Calu3 (cell line): Measurements from ENCODE around the gene RIMBP2. TPM values are rescaled to one million over a fixed set of nuclear protein-coding genes. Genes with fewer than 3 reads are reported as not detected.

Experiments
- BruUV-seq: library from RNA; stranded (reverse); fragments of 400-500 nt; replicated peaks from 2 replicates; lab custom pipeline; 2021; lab: Mats Ljungman, UMichigan
- CTCF ChIA-PET: fragments of 300-600 bp; sonication (Branson Sonifier 250); formaldehyde crosslinking; loops from one replicate; lab custom pipeline; 2022; ENCODE audit warnings: antibody characterized with exemption; lab: Charles Lee
- DNase-seq: peaks from one replicate; pipeline ENCODE4 v3.0.0; 2022
- H3K27ac Mint-ChIP-seq: one replicate; pipeline ENCODE4 v1.8.0; 2022; ENCODE audit warnings: mixed read lengths; ENCODE audit not compliant: unreplicated experiment
- H3K27me3 Mint-ChIP-seq: one replicate; pipeline ENCODE4 v1.8.0; 2022; ENCODE audit warnings: mixed read lengths; ENCODE audit not compliant: unreplicated experiment
- H3K36me3 Mint-ChIP-seq: one replicate; pipeline ENCODE4 v1.8.0; 2022; ENCODE audit warnings: mild to moderate bottlenecking, moderate library complexity, mixed read lengths; ENCODE audit not compliant: insufficient read depth, unreplicated experiment
- H3K4me1 Mint-ChIP-seq: one replicate; pipeline ENCODE4 v1.8.0; 2022; ENCODE audit warnings: mild to moderate bottlenecking, low read depth, mixed read lengths; ENCODE audit not compliant: unreplicated experiment
- H3K4me3 Mint-ChIP-seq: one replicate; pipeline ENCODE4 v1.8.0; 2022; ENCODE audit warnings: mild to moderate bottlenecking, low read depth, moderate library complexity, mixed read lengths; ENCODE audit not compliant: unreplicated experiment
- H3K9me3 Mint-ChIP-seq: one replicate; pipeline ENCODE4 v1.8.0; 2022; ENCODE audit warnings: low read depth, mixed read lengths; ENCODE audit not compliant: unreplicated experiment
- CTCF ChIP-seq: fragments of 200-600 bp; IDR thresholded peaks from one replicate; pipeline ENCODE4 v1.8.0; 2022; ENCODE audit warnings: antibody characterized with exemption; ENCODE audit not compliant: unreplicated experiment
- intact Hi-C: fragments of 100-400 bp; cut with micrococcal nuclease; formaldehyde crosslinking; loops from one replicate; pipeline ENCODE4 v1.10.0; 2022; ENCODE audit not compliant: unreplicated experiment
- total RNA-seq: library from RNA; stranded (reverse); gene quantifications from 2 replicates; pipeline ENCODE4 v1.2.3, GENCODE V29; 2022

Gene RIMBP2
- total RNA-seq, 1 experiment from 2014 or later: 6.1 TPM

- intact Hi-C loops: no loop called here
- no TSS peak for BruUV-seq
- DNase-seq: no peak
- Mint-ChIP-seq H3K27ac (no peak overlapping the region), H3K27me3 (no peaks in the 10 kb centered on the region), H3K36me3 (no peaks in the 10 kb centered on the region), H3K4me3 (no peak overlapping the region), H3K4me1 (no peaks in the 10 kb centered on the region), H3K9me3 (peaks cover 24% of the 10 kb centered on the region)
- CTCF ChIA-PET: no interaction called here
- TF ChIP-seq CTCF: no peak
These were observed 218.1 kb downstream of the RIMBP2 start for GRCh38 chr12:130497991-130498390.

- CTCF ChIA-PET: no interaction called here
- peaks cover 21% of the 10 kb centered on the region for H3K9me3 Mint-ChIP-seq
- intact Hi-C loops: no loop called here
These were observed 218.8 kb downstream of the RIMBP2 start for GRCh38 chr12:130497321-130497720.

GRCh38 chr12:130496516-130497120 lies 219.5 kb downstream of the RIMBP2 start:
- no peaks in the 10 kb centered on the region for H3K4me1 Mint-ChIP-seq
- no peak for TF ChIP-seq CTCF
- H3K27ac Mint-ChIP-seq: no peak overlapping the region
- no peaks in the 10 kb centered on the region for H3K27me3 Mint-ChIP-seq
- no peak overlapping the region for H3K4me3 Mint-ChIP-seq
- CTCF ChIA-PET: no interaction called here
- no peaks in the 10 kb centered on the region for H3K36me3 Mint-ChIP-seq
- DNase-seq: no peak
- no TSS peak for BruUV-seq
- peaks cover 21% of the 10 kb centered on the region for H3K9me3 Mint-ChIP-seq
- intact Hi-C loops: no loop called here

More at GRCh38 chr12:130497321-130497720, 218.8 kb downstream of the RIMBP2 start:
- no TSS peak for BruUV-seq
- H3K4me1 Mint-ChIP-seq: no peaks in the 10 kb centered on the region
- H3K27me3 Mint-ChIP-seq: no peaks in the 10 kb centered on the region
- TF ChIP-seq CTCF: no peak
- no peak for DNase-seq
- no peak overlapping the region for H3K27ac Mint-ChIP-seq
- H3K4me3 Mint-ChIP-seq: no peak overlapping the region
- no peaks in the 10 kb centered on the region for H3K36me3 Mint-ChIP-seq

- Mint-ChIP-seq H3K27ac (no peak overlapping the region), H3K27me3 (no peaks in the 10 kb centered on the region), H3K4me1 (no peaks in the 10 kb centered on the region), H3K36me3 (no peaks in the 10 kb centered on the region), H3K9me3 (peaks cover 17% of the 10 kb centered on the region), H3K4me3 (no peak overlapping the region)
- CTCF ChIA-PET: no interaction called here
- no TSS peak for BruUV-seq
- no peak for DNase-seq
- TF ChIP-seq CTCF: no peak
- intact Hi-C loops: no loop called here
These were observed 220.9 kb downstream of the RIMBP2 start for GRCh38 chr12:130495156-130495555.
